ENCODE measurements around the gene C1orf167.

The C1orf167 gene

DNA sequence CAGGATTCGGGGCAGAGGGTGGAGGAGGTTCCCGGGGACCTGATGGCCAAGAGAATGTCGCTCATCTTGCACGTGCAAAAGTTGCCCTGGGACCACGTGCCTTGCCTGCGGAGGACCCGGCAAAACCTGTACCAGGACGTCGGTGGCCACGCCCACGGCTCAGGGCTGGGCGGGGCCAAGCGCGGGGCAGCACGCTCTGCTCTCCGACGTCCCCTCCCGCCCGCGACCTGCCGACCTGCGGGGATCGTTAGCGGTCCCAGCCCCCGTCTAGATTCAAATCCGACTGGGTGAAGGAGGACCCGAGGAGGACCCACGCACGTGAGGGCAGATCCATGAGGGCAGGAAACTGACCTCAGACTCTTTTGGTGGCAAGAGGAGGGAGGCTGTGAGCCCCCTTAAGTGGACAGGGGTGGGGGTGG lies at the start of gene C1orf167:
Gene C1orf167 (plus strand): TSS at position 206 of the 419 bp plus-strand sequence. CDS start 2,208 bp downstream, outside the sequence.
- no peak for TF ChIP-seq GATA2 (IDR thresholded peaks at IDR 0.05; ENCODE audit: low read depth, low read length)

GRCh38 chr1:11712285-11712684 lies 49.7 kb upstream of the C1orf167 start:
- TF ChIP-seq GATA3 (IDR thresholded peaks at IDR 0.05; ENCODE audit: low read depth, low read length): no peak
- no peak for TF ChIP-seq GATA2 (IDR thresholded peaks at IDR 0.05; ENCODE audit: low read depth, low read length)

- TF ChIP-seq GATA3 (IDR thresholded peaks at IDR 0.05; ENCODE audit: low read depth, low read length) (no peak), GATA2 (IDR thresholded peaks at IDR 0.05; ENCODE audit: low read depth, low read length) (no peak)
These were observed 48.9 kb upstream of the C1orf167 start for GRCh38 chr1:11713095-11713494.

- TF ChIP-seq GATA2 (IDR thresholded peaks at IDR 0.05; ENCODE audit: low read depth, low read length) (no peak), GATA3 (IDR thresholded peaks at IDR 0.05; ENCODE audit: low read depth, low read length) (no peak)
These were observed 47.0 kb upstream of the C1orf167 start for GRCh38 chr1:11714831-11715575.

DNA sequence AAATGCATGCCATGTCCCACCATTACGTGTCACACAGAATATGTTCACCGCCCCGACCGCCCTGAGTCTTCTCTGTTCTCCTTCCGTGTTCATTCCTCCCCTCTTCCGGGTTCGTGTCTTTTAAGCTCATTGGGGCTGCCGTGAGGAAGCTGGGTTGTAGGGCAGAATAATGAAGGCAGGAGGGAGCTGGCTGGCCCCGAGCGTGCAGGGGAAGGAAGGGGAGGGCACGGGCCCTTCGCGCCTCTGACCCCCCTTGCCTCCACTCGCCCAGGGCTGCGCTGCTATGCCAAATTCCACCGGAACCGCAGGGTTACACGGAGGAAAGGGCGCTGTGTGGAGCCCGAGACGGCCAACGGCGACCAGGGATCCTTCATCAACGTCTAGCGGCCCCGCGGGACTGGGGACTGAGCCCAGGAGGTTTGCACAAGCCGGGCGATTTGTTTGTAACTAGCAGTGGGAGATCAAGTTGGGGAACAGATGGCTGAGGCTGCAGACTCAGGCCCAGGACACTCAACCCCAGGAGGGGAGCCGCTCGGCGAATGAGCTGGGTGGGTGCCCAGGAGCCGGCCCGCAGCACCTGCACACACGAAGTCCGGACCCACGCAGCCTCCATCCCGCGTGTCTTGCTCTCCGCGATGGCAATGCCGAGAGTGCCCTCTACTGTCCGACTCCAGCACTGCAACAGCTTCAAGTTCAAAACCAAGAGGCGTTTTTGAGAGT lies 42.5 kb upstream of the C1orf167 start:
- no peak for TF ChIP-seq GATA2 (IDR thresholded peaks at IDR 0.05; ENCODE audit: low read depth, low read length)
- no peak for TF ChIP-seq GATA3 (IDR thresholded peaks at IDR 0.05; ENCODE audit: low read depth, low read length)

DNA sequence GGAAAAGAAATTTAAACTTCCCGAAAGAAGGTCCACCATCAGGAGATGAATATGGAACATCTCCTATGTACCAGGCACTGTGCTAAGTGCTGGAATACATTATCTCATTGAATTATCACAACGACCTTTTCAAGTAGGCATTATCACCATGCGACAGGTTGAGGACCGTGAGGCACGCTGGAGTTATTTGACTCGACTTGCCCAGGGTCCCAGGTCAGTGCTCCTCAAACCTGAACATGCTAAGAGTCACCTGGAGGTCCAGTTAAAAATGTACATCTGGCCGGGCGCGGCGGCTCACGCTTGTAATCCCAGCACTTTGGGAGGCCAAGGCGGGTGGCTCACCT lies 42.0 kb upstream of the C1orf167 start:
- TF ChIP-seq GATA3 (IDR thresholded peaks at IDR 0.05; ENCODE audit: low read depth, low read length) (no peak), GATA2 (IDR thresholded peaks at IDR 0.05; ENCODE audit: low read depth, low read length) (no peak)

GRCh38 chr1:11720525-11720924 lies 41.5 kb upstream of the C1orf167 start:
- TF ChIP-seq GATA2 (IDR thresholded peaks at IDR 0.05; ENCODE audit: low read depth, low read length) (no peak), GATA3 (IDR thresholded peaks at IDR 0.05; ENCODE audit: low read depth, low read length) (no peak)

GRCh38 chr1:11721311-11721710 lies 40.7 kb upstream of the C1orf167 start:
- TF ChIP-seq GATA2 (IDR thresholded peaks at IDR 0.05; ENCODE audit: low read depth, low read length): no peak
- TF ChIP-seq GATA3 (IDR thresholded peaks at IDR 0.05; ENCODE audit: low read depth, low read length): no peak

DNA sequence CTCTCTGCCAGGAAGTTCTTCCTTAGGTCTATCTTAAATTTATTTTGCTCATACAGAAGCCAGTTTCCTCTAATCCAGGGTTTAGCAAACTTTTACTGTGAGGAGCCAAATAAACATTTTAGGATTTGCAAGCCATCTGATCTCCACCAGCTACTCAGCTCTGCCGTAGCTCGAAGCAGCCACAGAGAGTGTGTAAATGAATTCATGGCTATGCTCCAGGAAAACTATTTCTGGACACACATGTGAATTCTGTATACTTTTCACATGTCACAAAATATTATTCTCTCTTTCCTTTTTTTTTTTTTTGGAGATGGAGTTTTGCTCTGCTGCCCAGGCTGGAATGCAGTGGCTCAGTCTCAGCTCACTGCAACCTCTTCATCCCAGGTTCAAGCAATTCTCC lies 39.5 kb upstream of the C1orf167 start:
- TF ChIP-seq GATA2 (IDR thresholded peaks at IDR 0.05; ENCODE audit: low read depth, low read length): no peak
- TF ChIP-seq GATA3 (IDR thresholded peaks at IDR 0.05; ENCODE audit: low read depth, low read length): no peak

- TF ChIP-seq GATA2 (IDR thresholded peaks at IDR 0.05; ENCODE audit: low read depth, low read length): no peak
- no peak for TF ChIP-seq GATA3 (IDR thresholded peaks at IDR 0.05; ENCODE audit: low read depth, low read length)
These were observed 36.4 kb upstream of the C1orf167 start for GRCh38 chr1:11725616-11726015.

- TF ChIP-seq GATA2 (IDR thresholded peaks at IDR 0.05; ENCODE audit: low read depth, low read length) (no peak), GATA3 (IDR thresholded peaks at IDR 0.05; ENCODE audit: low read depth, low read length) (no peak)
These were observed 34.9 kb upstream of the C1orf167 start for GRCh38 chr1:11727119-11727518.

DNA sequence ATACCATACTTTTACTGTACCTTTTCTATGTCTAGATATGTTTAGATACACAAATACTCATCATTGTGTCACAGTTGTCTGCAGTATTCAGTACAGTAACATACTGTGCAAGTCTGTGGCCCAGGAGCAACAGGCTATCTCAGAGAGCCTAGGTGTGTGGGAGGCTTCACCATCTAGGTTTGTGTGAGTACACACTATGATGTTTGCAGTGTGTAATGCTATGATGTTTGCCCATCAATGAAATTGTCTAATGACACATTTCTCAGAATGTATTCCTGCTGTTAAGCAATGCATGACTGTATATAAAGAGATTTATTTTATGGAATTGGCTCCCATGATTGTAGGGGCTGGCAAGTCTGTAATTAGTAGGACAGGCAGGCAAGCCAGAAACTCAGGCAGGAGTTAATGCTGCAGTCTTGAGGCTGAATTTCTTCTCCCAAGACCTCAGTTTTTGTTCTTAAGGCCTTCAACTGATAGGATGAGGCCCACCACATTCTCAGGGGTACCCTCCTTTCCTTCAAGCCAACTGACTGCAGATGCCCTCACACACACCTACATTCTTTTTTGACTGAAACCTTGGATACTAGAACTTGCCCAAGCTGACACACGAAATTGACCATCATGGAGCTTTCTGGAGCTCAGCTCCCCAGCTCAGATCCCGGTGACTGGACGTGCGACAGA lies 33.7 kb upstream of the C1orf167 start:
- no peak for TF ChIP-seq GATA3 (IDR thresholded peaks at IDR 0.05; ENCODE audit: low read depth, low read length)
- TF ChIP-seq GATA2 (IDR thresholded peaks at IDR 0.05; ENCODE audit: low read depth, low read length): no peak

- TF ChIP-seq GATA2 (IDR thresholded peaks at IDR 0.05; ENCODE audit: low read depth, low read length): no peak
- no peak for TF ChIP-seq GATA3 (IDR thresholded peaks at IDR 0.05; ENCODE audit: low read depth, low read length)
These were observed 32.9 kb upstream of the C1orf167 start for GRCh38 chr1:11729155-11729497.

GRCh38 chr1:11729498-11730428 lies 32.2 kb upstream of the C1orf167 start:
- TF ChIP-seq GATA3 (IDR thresholded peaks at IDR 0.05; ENCODE audit: low read depth, low read length): no peak
- no peak for TF ChIP-seq GATA2 (IDR thresholded peaks at IDR 0.05; ENCODE audit: low read depth, low read length)

All from SH-SY5Y (cell line).